ENCODE measurements around the gene COMT.

DNA sequence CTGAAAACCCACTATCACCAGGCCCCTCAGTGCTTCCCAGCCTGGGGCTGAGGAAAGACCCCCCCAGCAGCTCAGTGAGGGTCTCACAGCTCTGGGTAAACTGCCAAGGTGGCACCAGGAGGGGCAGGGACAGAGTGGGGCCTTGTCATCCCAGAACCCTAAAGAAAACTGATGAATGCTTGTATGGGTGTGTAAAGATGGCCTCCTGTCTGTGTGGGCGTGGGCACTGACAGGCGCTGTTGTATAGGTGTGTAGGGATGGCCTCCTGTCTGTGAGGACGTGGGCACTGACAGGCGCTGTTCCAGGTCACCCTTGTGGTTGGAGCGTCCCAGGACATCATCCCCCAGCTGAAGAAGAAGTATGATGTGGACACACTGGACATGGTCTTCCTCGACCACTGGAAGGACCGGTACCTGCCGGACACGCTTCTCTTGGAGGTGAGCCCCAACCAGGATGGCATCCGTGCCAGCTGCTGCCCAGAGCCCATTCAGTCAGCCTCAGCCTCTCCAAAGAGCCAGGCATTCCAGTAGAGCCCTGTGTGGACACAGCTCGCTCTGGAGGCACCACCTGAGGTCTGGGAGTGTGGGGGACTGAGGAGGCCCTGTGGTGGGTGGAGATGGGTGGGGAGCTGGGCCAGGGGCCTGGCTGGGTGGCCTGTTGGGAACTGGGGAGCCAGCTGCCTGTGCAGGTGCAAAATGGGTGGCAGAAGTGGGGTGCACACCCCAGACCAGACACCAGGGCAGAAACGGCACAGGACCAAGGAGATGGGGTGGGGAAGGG, 22.5 kb downstream of the COMT start:
- TF ChIP-seq, protein P1, sequence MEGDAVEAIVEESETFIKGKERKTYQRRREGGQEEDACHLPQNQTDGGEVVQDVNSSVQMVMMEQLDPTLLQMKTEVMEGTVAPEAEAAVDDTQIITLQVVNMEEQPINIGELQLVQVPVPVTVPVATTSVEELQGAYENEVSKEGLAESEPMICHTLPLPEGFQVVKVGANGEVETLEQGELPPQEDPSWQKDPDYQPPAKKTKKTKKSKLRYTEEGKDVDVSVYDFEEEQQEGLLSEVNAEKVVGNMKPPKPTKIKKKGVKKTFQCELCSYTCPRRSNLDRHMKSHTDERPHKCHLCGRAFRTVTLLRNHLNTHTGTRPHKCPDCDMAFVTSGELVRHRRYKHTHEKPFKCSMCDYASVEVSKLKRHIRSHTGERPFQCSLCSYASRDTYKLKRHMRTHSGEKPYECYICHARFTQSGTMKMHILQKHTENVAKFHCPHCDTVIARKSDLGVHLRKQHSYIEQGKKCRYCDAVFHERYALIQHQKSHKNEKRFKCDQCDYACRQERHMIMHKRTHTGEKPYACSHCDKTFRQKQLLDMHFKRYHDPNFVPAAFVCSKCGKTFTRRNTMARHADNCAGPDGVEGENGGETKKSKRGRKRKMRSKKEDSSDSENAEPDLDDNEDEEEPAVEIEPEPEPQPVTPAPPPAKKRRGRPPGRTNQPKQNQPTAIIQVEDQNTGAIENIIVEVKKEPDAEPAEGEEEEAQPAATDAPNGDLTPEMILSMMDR (IDR thresholded peaks at IDR 0.05), result no peak
- TF ChIP-seq POLR2A (IDR thresholded peaks at IDR 0.05), result no peak

All from Peyer's patch (tissue), 4 donors.